BJ (cell line): ENCODE results near the gene LRIG1. TPM values are rescaled to one million over a fixed set of nuclear protein-coding genes. Genes with fewer than 3 reads are reported as not detected.

Experiments used
- CTCF ChIA-PET: fragments of 350-600 bp; formaldehyde crosslinking; extraction: SDS; loops from one replicate; lab custom pipeline; 2021; ENCODE audit warnings: antibody characterized with exemption, inconsistent platforms; lab: Yijun Ruan, JAX
- POLR2A ChIA-PET: fragments of 300-600 bp; sonication (Branson Sonifier 250); formaldehyde crosslinking; extraction: SDS; loops from one replicate; lab custom pipeline; 2021; ENCODE audit warnings: antibody characterized with exemption; lab: Charles Lee
- DNase-seq: peaks from one replicate; pipeline ENCODE4 v3.0.0-alpha.2; 2011; ENCODE audit warnings: low read depth
- H3K27me3 ChIP-seq: 2 replicates; pipeline ENCODE4 v1.6.0; 2011; ENCODE audit warnings: low read length; ENCODE audit not compliant: control insufficient read depth, insufficient read depth
- H3K36me3 ChIP-seq: 2 replicates; pipeline ENCODE4 v1.5.1; 2011; ENCODE audit warnings: low read length; ENCODE audit not compliant: control insufficient read depth, insufficient read depth
- H3K4me3 ChIP-seq: 2 replicates; pipeline ENCODE4 v1.5.1; 2011; ENCODE audit warnings: low read depth, mild to moderate bottlenecking, control low read depth, low read length
- polyA plus RNA-seq: library from polyadenylated mRNA; depleted of rRNA; stranded (reverse); fragments of >200 nt; gene quantifications from 2 replicates; pipeline ENCODE4 v1.2.3, GENCODE V29; 2011
- TF ChIP-seq, protein P1 (sequence below): IDR thresholded peaks from 2 replicates; pipeline ENCODE4 v1.5.1; 2011; ENCODE audit warnings: low read depth, mild to moderate bottlenecking, control low read depth, inconsistent platforms, low read length, moderate library complexity; ENCODE audit not compliant: insufficient read depth

LRIG1 gene
- polyA plus RNA-seq, 1 experiment: 13.0 TPM

- no peak for DNase-seq
- ChIA-PET CTCF (interaction anchor here (0.9 to 7.0 kb wide), 6 partner anchors 9 to 416 kb away, joined by 3 to 61 read pairs (median 4); no protein-coding TSS in a partner anchor), POLR2A (no interaction called here)
- no peak overlapping the region for H3K4me3 ChIP-seq
- TF ChIP-seq, protein P1, sequence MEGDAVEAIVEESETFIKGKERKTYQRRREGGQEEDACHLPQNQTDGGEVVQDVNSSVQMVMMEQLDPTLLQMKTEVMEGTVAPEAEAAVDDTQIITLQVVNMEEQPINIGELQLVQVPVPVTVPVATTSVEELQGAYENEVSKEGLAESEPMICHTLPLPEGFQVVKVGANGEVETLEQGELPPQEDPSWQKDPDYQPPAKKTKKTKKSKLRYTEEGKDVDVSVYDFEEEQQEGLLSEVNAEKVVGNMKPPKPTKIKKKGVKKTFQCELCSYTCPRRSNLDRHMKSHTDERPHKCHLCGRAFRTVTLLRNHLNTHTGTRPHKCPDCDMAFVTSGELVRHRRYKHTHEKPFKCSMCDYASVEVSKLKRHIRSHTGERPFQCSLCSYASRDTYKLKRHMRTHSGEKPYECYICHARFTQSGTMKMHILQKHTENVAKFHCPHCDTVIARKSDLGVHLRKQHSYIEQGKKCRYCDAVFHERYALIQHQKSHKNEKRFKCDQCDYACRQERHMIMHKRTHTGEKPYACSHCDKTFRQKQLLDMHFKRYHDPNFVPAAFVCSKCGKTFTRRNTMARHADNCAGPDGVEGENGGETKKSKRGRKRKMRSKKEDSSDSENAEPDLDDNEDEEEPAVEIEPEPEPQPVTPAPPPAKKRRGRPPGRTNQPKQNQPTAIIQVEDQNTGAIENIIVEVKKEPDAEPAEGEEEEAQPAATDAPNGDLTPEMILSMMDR: no peak
- H3K36me3 ChIP-seq: no peaks in the 10 kb centered on the region; the same call in 1 of the 2 replicates
- H3K27me3 ChIP-seq: no peaks in the 10 kb centered on the region
These were observed 95.1 kb downstream of the LRIG1 start for GRCh38 chr3:66405701-66406091.

GRCh38 chr3:66404903-66405700 lies 95.7 kb downstream of the LRIG1 start:
- POLR2A ChIA-PET: no interaction called here
- CTCF ChIA-PET: interaction anchor here (0.8 to 7.0 kb wide), 5 partner anchors 10 to 417 kb away, joined by 3 to 61 read pairs (median 5); no protein-coding TSS in a partner anchor
- TF ChIP-seq, protein P1: no peak
- no peak overlapping the region for H3K4me3 ChIP-seq
- no peaks in the 10 kb centered on the region; the same call in 1 of the 2 replicates for H3K36me3 ChIP-seq
- no peak for DNase-seq
- H3K27me3 ChIP-seq: no peaks in the 10 kb centered on the region

DNA sequence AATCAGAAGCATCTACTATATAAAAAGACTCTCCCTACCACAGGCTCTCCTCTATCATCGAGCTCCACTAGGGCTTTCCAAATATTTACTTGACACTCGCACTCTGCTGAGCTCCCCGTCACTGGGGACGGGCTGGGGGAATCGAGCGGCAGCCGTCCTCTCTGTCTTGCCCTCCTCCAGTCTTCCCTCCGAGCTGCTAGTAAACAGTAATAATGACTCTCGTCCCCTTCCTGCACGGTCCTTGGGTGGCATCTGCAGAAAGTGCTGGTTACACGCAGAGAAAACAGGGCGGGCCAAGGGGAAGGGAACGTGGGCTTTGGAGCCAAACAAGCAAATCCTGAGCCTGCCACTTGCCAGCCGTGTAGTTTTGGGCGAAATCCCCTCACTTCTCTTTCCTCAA lies 96.6 kb downstream of the LRIG1 start:
- ChIA-PET CTCF (interaction anchor here (0.8 to 7.0 kb wide), 3 partner anchors 411 to 418 kb away, joined by 3 to 61 read pairs (median 5); no protein-coding TSS in a partner anchor), POLR2A (no interaction called here)
- TF ChIP-seq, protein P1: no peak
- Histone ChIP-seq H3K27me3 (no peaks in the 10 kb centered on the region), H3K36me3 (no peaks in the 10 kb centered on the region), H3K4me3 (no peak overlapping the region)
- DNase-seq: no peak

DNA sequence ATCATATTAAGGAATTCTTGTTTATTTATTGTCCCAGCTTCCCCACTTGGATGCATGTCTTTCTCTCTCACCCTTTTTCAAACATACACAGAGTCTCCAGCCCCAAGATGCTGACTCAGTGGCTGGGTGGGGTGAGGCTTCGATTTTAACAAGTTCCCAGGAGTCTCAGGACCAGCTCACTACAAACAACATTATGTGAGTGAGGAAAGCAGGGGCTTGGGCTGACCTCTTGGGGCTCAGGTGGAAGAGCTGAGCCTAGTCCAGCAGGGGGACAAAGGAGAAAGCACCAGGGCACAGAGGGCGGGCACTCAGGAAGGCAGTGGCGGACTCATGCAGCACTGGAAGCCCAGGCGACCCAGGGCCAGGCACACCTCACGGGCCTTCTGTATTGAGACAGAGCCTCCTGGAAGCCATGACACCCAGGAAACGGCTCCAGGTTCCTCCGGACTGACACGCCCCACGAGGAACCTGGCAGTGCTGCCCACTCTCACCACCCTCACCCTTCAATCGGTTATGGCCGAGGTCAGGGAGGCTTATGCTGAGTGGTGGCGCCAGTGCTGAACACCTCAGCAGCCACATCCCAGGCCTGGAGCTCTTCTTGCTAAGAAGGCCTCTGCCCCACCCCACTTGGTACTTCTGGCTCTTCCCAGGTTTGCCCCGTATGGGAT lies 97.4 kb downstream of the LRIG1 start:
- POLR2A ChIA-PET: no interaction called here
- TF ChIP-seq, protein P1: no peak
- CTCF ChIA-PET: interaction anchor here (1.4 to 7.0 kb wide), 2 partner anchors 412 to 418 kb away, joined by 3 to 61 read pairs; no protein-coding TSS in a partner anchor
- no peaks in the 10 kb centered on the region for H3K27me3 ChIP-seq
- H3K4me3 ChIP-seq: no peak overlapping the region
- H3K36me3 ChIP-seq: no peaks in the 10 kb centered on the region
- DNase-seq: no peak
